ENCODE measurements around the gene GPLD1. TPM values are rescaled to one million over a fixed set of nuclear protein-coding genes. Genes with fewer than 3 reads are reported as not detected.

GPLD1 gene
- total and polyA plus RNA-seq, 9 of the 15 experiments (the other 6 are each of a cell fraction or from before 2014, with no cell fraction given): 0.11 to 1.3 (median 0.82) TPM

DNA sequence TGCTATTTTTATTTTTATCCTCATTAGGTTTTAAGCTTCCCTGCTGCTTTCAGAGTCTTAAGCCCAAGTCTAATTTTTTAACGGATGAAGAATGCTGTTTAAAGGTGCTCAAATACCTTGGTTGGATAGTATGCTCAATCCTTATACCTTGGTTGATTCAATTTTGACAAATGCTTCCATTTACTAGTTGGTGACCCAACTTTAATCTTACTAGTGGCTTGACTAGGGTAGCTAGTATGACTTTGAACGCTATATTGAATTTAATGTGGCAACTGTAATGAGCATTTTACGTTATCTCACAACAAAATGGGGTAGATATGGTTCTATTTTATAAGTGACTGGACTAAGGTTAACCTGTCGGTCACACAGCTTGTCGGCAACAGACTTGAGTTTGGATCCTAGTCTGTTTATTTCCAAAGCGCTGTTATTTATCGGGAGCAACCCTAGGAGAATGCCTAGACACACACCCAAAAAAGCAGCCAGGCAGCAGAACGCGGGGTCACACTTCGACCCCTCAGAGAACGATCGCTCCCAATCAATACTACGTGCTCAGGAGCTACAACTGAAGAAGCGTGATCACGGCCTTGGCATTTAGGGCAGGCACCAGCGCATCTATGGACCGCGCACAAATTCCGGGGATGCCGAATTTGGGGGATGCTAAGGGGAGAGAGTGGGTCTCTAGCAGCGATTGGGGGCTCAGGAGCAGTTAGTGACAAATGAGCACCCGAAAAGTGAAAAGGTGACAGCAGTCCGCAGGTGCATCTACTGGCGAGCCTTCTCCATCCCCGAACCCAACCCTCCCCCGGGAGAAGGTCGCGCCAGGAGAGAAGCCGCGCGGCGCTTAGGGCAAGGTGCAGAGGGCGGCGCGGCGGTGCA, 4.8 kb upstream of the GPLD1 start (continued):
- TF ChIP-seq, protein P1, sequence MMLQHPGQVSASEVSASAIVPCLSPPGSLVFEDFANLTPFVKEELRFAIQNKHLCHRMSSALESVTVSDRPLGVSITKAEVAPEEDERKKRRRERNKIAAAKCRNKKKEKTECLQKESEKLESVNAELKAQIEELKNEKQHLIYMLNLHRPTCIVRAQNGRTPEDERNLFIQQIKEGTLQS (IDR thresholded peaks at IDR 0.05): no peak
- TF ChIP-seq, protein P1 (CRISPR knock-in tag; conservative IDR thresholded peaks at IDR 0.05): no peak
- TF ChIP-seq, protein P2, sequence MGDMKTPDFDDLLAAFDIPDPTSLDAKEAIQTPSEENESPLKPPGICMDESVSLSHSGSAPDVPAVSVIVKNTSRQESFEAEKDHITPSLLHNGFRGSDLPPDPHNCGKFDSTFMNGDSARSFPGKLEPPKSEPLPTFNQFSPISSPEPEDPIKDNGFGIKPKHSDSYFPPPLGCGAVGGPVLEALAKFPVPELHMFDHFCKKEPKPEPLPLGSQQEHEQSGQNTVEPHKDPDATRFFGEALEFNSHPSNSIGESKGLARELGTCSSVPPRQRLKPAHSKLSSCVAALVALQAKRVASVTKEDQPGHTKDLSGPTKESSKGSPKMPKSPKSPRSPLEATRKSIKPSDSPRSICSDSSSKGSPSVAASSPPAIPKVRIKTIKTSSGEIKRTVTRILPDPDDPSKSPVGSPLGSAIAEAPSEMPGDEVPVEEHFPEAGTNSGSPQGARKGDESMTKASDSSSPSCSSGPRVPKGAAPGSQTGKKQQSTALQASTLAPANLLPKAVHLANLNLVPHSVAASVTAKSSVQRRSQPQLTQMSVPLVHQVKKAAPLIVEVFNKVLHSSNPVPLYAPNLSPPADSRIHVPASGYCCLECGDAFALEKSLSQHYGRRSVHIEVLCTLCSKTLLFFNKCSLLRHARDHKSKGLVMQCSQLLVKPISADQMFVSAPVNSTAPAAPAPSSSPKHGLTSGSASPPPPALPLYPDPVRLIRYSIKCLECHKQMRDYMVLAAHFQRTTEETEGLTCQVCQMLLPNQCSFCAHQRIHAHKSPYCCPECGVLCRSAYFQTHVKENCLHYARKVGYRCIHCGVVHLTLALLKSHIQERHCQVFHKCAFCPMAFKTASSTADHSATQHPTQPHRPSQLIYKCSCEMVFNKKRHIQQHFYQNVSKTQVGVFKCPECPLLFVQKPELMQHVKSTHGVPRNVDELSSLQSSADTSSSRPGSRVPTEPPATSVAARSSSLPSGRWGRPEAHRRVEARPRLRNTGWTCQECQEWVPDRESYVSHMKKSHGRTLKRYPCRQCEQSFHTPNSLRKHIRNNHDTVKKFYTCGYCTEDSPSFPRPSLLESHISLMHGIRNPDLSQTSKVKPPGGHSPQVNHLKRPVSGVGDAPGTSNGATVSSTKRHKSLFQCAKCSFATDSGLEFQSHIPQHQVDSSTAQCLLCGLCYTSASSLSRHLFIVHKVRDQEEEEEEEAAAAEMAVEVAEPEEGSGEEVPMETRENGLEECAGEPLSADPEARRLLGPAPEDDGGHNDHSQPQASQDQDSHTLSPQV (IDR thresholded peaks at IDR 0.05): peak; percentile 50; the same call in 1 of the 2 replicates
- TF ChIP-seq, protein P3, sequence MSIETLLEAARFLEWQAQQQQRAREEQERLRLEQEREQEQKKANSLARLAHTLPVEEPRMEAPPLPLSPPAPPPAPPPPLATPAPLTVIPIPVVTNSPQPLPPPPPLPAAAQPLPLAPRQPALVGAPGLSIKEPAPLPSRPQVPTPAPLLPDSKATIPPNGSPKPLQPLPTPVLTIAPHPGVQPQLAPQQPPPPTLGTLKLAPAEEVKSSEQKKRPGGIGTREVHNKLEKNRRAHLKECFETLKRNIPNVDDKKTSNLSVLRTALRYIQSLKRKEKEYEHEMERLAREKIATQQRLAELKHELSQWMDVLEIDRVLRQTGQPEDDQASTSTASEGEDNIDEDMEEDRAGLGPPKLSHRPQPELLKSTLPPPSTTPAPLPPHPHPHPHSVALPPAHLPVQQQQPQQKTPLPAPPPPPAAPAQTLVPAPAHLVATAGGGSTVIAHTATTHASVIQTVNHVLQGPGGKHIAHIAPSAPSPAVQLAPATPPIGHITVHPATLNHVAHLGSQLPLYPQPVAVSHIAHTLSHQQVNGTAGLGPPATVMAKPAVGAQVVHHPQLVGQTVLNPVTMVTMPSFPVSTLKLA (conservative IDR thresholded peaks at IDR 0.05): 0 out of 4 replicates have a peak, but pooled peaks of 1 of the 2 experiments have one; percentile 6
- TF ChIP-seq MCM7 (IDR thresholded peaks at IDR 0.05): no peak
- 0 out of 2 replicates have a peak, but pooled peaks have one; percentile 48 for TF ChIP-seq ZNF75A (CRISPR knock-in tag; IDR thresholded peaks at IDR 0.05)
- TF ChIP-seq NFXL1 (CRISPR knock-in tag; IDR thresholded peaks at IDR 0.05): 0 out of 2 replicates have a peak, but pooled peaks have one; percentile 22
- no peak for TF ChIP-seq ZNF282 (CRISPR knock-in tag; IDR thresholded peaks at IDR 0.05)
- no peak for TF ChIP-seq RNF2 (IDR thresholded peaks at IDR 0.05)
- TF ChIP-seq, protein P4, sequence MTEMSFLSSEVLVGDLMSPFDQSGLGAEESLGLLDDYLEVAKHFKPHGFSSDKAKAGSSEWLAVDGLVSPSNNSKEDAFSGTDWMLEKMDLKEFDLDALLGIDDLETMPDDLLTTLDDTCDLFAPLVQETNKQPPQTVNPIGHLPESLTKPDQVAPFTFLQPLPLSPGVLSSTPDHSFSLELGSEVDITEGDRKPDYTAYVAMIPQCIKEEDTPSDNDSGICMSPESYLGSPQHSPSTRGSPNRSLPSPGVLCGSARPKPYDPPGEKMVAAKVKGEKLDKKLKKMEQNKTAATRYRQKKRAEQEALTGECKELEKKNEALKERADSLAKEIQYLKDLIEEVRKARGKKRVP (CRISPR knock-in tag; IDR thresholded peaks at IDR 0.05): no peak
- TF ChIP-seq NONO (IDR thresholded peaks at IDR 0.05; ENCODE audit: low read depth in 2 of 2, low read length in 1 of 2): no peak
- TF ChIP-seq KAT7 (CRISPR knock-in tag; IDR thresholded peaks at IDR 0.05; ENCODE audit: borderline replicate concordance): no peak
- no peak for TF ChIP-seq ADNP (tag; IDR thresholded peaks at IDR 0.05)
- no peak for TF ChIP-seq MXI1 (IDR thresholded peaks at IDR 0.05; ENCODE audit: low read depth, low read length)
- no peak for TF ChIP-seq DACH1 (IDR thresholded peaks at IDR 0.05; ENCODE audit: partially characterized antibody)
- TF ChIP-seq, protein P5, sequence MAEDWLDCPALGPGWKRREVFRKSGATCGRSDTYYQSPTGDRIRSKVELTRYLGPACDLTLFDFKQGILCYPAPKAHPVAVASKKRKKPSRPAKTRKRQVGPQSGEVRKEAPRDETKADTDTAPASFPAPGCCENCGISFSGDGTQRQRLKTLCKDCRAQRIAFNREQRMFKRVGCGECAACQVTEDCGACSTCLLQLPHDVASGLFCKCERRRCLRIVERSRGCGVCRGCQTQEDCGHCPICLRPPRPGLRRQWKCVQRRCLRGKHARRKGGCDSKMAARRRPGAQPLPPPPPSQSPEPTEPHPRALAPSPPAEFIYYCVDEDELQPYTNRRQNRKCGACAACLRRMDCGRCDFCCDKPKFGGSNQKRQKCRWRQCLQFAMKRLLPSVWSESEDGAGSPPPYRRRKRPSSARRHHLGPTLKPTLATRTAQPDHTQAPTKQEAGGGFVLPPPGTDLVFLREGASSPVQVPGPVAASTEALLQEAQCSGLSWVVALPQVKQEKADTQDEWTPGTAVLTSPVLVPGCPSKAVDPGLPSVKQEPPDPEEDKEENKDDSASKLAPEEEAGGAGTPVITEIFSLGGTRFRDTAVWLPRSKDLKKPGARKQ (CRISPR knock-in tag; IDR thresholded peaks at IDR 0.05): peak; percentile 84
- TF ChIP-seq NCOA6 (IDR thresholded peaks at IDR 0.05): no peak
- TF ChIP-seq, protein P6, sequence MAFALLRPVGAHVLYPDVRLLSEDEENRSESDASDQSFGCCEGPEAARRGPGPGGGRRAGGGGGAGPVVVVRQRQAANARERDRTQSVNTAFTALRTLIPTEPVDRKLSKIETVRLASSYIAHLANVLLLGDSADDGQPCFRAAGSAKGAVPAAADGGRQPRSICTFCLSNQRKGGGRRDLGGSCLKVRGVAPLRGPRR (CRISPR knock-in tag; IDR thresholded peaks at IDR 0.05): 0 out of 2 replicates have a peak, but pooled peaks have one; percentile 77
